SJSA1 (cell line): ENCODE results near the gene SUB1. TPM values are rescaled to one million over a fixed set of nuclear protein-coding genes. Genes with fewer than 3 reads are reported as not detected.

Source experiments
- total RNA-seq: library from RNA; depleted of rRNA; stranded (reverse); fragments of >200 nt; shearing (Covaris generic); gene quantifications from 2 replicates; pipeline ENCODE4 v1.2.3, GENCODE V29; 2014; rRNA removed

SUB1 gene
- total RNA-seq, 1 experiment from 2014 or later, result 362 TPM

Other genes starting within 250 kb of the SUB1 start
- 59.8 and 83.5 TPM in 2 replicates for gene ZFR, start 140.8 kb upstream of the SUB1 start, total RNA-seq
- 9.9 and 15.0 TPM in 2 replicates for gene NPR3, start 125.8 kb downstream of the SUB1 start, total RNA-seq